PC-3 (cell line): Measurements from ENCODE around the gene NLE1.

Experiments used
- EZH2 ChIP-seq: fragments of 300-600 bp; sonication (generic); IDR thresholded peaks from one replicate; pipeline ENCODE4 v1.6.1; 2017; ENCODE audit warnings: antibody characterized with exemption, mild to moderate bottlenecking, low read length; ENCODE audit not compliant: unreplicated experiment
- EZH2phosphoT487 ChIP-seq: fragments of 300-600 bp; sonication (generic); IDR thresholded peaks from 2 replicates; pipeline ENCODE4 v1.6.1; 2018; ENCODE audit warnings: mild to moderate bottlenecking, antibody characterized with exemption, low read length, borderline replicate concordance
- TF ChIP-seq, protein P1 (sequence below): fragments of 300-600 bp; sonication (generic); conservative IDR thresholded peaks from 2 replicates; pipeline ENCODE4 v1.5.1; 2017; ENCODE audit warnings: antibody characterized with exemption, low read depth, mild to moderate bottlenecking, low read length

DNA sequence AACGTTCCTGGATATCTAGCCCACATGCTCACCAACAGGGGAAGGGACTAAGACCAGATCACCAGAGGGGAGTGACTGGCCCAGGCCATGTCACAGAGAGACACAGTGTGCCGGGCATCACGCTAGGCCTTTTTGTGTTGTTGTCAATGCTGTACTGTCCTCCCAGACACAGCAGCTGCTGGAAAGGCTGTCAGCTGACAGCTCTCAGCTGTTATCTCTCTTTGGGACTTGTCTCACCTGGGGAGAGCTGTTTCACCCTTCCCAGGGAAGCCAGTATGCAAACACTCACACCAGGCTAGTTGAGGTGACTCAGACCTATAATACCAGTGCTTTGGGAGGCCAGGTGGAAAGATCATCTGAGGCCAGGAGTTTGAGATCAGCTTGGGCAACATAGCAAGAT, 24.9 kb upstream of the NLE1 start:
- TF ChIP-seq, protein P1, sequence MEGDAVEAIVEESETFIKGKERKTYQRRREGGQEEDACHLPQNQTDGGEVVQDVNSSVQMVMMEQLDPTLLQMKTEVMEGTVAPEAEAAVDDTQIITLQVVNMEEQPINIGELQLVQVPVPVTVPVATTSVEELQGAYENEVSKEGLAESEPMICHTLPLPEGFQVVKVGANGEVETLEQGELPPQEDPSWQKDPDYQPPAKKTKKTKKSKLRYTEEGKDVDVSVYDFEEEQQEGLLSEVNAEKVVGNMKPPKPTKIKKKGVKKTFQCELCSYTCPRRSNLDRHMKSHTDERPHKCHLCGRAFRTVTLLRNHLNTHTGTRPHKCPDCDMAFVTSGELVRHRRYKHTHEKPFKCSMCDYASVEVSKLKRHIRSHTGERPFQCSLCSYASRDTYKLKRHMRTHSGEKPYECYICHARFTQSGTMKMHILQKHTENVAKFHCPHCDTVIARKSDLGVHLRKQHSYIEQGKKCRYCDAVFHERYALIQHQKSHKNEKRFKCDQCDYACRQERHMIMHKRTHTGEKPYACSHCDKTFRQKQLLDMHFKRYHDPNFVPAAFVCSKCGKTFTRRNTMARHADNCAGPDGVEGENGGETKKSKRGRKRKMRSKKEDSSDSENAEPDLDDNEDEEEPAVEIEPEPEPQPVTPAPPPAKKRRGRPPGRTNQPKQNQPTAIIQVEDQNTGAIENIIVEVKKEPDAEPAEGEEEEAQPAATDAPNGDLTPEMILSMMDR: no peak
- no peak for TF ChIP-seq EZH2
- TF ChIP-seq EZH2phosphoT487: no peak
